Dedifferentiated amniotic fluid mesenchymal stem cell (primary cell): ENCODE results near the gene GJC1.

Source experiments
- DNase-seq: peaks from one replicate; pipeline ENCODE4 v3.0.0-alpha.2; 2016; ENCODE audit errors: extremely low spot score

Gene GJC1

DNA sequence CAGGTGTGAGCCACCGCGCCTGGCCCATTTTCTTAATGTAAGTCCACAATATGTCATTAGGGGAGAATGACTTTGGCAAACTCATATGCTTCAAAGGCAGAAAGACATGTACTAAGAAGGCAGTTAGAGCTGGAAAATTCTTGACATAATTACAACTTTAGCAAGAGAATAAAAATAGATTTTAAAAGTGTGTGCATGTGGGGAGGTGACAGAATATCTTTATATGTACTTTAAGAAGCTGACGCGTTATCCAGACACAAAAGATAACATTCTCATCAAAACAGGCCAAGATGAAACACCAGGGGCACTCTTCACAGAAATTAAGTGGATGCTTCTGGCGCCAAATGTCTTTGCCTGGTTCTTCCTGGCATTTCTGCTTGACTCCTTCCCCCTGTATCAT lies 28.2 kb downstream of the GJC1 start:
- no peak for DNase-seq

GRCh38 chr17:44798356-44798755 lies 31.7 kb downstream of the GJC1 start:
- no peak for DNase-seq

DNA sequence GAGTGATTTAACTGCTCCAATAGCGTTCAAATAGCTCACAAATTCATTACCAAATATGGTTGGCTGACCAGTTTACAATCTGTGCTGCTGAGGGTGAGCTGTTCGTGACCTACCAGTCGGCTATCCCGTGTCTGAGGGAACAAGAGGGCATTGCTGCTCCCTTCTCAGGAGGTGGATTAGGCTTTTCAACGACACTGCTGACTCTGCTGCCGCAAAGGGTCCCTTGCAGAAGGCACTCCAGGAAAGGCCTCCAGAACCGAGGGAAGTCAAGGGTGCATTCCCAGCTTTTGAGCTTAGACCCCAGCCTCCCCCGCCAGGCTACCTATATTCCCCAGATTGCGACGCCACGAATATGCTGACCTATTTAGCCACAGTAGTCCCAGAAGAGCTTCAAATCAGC lies 32.3 kb downstream of the GJC1 start:
- DNase-seq = no peak

GRCh38 chr17:44796731-44797130 lies 33.4 kb downstream of the GJC1 start:
- no peak for DNase-seq

DNA sequence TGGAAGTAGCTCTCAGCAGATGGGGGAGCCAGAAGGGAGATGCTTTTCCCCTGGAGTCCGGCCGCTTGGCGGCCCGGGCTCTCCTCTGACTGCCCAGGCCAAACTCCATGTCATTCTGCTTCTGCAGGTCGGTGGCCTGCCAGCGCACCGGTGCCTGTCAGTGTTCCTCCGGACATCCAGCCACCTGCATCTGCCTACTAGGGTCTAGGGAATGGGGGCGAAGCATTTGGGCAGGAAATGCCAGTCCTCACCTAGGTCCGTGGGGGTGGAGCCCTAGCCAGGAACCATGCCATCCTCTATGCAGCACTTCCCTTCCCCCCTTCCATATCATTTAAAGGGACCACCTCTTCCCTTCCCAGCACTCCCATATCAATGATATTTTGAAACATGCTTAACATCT lies 34.2 kb downstream of the GJC1 start:
- no peak for DNase-seq

DNA sequence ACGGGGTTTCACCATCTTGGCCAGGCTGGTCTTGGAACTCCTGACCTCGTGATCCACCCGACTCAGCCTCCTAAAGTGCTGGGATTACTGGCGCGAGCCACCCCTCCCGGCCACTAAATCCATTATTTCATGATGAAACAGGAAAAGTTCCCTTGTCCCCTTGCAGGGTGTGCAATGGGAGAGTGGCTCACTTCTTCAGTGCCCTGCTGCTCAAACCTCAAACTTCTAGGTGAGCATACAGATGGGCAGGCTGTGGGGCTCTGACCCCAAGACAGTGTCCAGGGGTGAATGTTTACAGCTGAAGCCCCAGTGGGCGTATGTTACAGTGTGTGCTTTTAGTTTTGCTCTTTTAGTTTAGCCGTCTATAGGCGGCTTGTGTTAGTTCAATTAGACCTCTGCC lies 34.7 kb downstream of the GJC1 start:
- no peak for DNase-seq

DNA sequence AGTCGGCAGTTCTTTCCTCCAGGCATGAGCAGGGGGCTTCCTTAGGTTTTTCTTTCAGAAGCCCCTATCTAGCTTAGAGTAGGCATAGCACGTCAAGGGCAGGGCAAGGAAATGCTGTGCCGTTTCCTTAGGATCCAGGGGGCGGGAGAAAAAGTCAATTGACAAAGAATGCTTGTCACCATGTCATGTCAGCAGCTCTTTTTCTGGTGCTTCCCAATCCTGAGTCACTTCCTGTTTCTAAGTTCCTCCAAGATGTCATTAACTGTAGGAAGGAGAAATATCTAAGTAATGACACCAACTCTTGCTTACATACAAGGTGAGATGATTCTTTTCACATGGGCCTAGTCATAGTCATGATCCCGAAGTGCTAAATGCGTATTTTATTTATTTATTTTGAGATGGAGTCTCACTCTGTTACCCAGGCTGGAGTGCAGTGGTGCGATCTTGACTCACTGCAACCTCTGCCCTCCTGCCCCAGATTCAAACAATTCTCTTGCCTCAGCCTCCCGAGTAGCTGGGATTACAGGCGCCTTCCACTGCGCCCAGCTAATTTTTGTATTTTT lies 35.2 kb downstream of the GJC1 start:
- DNase-seq = peak; percentile 54

- DNase-seq = no peak
These were observed 35.9 kb downstream of the GJC1 start for GRCh38 chr17:44793885-44794842.

- DNase-seq = no peak
These were observed 37.8 kb downstream of the GJC1 start for GRCh38 chr17:44792276-44792675.

DNA sequence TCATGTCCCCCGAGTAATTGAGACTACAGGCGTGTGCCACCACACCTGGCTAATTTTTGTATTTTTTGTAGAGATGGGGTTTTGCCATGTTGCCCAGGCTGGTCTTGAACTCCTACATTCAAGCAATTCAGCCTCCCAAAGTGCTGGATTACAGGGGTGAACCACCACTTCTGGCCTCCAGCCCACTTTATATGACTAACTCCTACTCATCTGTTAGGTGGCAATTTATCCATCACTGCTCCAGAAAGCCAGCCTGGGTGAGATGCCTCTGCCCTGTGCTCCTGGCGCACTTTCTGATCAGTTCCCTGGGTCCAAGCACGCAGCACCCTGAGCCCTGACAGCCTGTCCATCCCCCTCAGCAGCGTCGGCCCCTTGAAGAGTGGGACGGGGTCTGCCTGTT lies 41.9 kb downstream of the GJC1 start:
- no peak for DNase-seq

DNA sequence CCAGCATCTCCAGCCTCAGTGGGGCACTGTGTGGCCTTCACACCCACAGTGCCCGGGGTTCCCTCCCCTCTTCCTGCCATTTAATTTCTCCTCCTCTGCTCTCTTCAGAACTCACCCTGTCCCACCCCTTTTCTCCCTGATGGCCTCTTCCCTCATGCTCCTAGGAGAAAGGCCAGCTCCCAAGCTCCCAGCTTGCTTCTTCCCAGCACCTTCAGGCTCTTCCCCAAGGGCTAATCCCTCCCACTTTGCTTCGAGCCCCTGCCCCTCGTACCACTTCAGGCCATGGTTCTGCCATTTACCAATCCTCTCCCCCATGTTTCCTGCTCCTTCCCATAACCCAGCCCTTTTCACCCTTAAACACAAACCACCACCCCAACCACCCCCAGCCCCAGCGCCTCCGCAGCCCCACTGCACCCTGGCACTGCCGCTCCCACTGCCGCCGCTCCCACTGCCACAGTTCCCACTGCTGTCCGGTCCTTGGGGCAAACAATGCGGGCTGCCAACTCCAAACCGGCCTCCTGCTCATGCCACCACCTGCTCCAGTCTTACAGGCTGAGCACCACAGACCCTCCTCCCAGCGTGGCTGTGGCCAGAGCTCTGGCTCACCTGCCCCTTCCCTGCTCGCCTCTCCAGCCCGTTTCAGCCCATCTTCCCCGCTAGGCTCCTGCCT lies 42.7 kb downstream of the GJC1 start:
- DNase-seq = no peak

DNA sequence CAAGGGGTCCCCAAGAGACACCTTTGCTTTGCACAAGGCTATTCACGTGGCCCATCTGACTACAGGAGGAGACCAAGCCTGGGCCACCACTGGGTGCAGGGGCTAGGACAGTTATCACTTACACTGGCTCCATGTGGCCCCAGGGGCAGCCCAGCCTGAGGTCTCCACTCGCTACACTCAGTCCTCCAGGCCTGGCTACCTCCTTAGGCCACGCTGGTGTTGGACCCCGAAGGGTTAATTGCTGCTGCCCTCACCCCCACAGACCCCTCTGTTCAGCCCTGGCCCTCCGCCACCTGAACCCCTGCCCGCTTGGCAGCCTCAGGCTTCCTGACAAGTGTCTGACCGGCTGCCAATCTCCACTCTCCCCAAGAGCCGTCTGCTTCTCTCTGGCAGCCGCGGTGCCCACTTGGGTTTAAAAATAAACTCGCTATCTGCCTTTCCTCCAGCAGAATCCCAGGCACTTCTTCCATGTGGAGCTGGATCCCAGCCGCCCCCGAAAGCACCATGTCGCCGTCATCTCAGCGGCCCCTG lies 43.5 kb downstream of the GJC1 start:
- no peak for DNase-seq

- no peak for DNase-seq
These were observed 44.2 kb downstream of the GJC1 start for GRCh38 chr17:44785921-44786320.

DNA sequence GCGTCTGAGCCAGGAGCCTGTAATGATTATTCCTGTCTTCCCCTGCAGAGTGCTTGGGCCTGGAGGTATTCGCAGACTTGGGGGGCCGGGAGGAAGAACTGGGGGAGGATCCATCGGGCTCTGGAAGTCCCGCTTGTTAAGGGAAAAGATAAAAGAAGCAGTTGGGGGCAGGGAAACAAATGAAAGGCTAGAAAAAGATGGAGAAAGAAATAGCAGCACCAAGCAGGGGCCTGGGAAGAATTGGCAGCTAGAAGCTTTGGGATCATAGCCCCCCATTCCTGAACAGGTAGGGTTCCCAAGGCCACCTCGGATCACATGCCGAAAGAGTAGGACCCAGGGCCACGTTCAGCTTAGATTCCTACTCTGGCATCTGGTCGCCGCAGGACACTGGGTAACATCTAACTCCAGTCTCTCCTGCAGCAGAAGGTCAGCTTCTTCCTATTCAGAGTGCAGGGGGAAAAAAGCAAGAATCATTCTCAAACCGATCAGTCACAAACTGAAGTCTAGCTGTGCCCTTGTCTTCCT lies 47.7 kb downstream of the GJC1 start:
- DNase-seq = no peak

DNA sequence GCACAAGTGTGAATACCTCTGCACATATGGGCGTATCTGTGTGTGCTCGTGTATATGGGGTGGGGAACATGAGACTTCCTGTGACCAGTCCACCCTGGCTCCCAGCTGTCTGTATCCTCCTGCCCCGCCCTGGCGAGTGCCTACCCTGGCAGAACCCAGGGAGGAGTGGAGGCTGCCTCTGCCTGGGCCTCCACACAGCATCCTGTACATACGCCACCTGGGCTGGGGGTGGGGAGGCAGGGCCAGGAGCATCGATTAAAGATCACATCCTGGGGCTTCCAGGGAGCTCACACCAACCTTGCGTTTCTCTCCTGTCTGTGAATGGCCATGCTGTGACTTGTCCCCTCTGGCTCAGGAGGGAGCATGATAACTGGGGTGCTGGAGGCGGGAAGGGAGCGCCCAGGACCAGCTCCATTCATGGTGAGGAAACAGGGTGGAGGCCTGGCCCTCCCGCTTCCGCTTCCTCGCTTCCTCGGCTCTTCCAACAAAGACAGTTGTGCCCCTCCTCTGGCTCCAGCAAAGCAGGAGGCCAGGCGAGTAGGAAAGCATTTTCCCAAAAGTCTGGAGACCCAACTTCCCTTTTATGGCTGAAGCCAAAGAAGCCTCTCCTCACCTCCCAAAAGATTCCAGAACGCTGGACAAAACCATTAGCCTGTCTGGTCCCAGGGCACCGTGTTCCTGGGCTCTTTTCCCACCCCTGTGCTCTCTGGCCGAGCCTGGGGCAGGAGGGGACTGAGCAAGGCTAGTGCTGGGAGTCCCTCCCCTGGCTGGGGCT lies 48.3 kb downstream of the GJC1 start:
- no peak for DNase-seq

DNA sequence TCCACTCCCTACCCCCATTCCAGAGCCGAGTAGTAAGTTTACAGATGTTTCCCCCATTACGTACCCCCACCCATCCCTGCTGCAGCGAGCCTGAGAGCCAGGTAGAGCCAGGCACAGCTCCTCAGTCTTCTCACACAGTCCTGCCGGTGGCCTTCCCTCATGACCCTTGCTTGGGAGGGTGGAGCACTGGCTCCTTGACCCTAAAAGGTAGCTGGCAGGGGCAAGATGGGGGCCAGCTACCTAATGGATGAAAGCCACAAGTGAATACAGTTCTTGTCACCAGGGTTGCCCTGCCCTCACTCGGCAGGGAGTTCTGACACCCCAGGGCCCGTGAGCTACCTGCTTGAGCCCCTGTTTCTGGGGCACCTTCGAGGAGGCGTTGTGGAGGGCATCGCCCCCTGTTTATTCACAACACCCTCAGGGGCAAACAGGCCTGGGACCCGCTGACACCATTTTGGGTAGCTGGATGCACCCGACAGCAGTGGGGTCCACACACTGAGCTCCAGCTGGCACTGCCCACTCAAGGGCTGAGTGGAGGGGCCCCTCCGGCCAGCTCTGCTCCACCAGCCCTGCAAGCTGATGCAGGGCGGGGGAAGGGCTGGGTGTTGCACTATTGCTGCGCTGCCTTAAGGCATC lies 49.1 kb downstream of the GJC1 start:
- no peak for DNase-seq

GRCh38 chr17:44780161-44780560 lies 49.9 kb downstream of the GJC1 start:
- DNase-seq = no peak

GRCh38 chr17:44779211-44780025 lies 50.7 kb downstream of the GJC1 start:
- peak; percentile 63 for DNase-seq

DNA sequence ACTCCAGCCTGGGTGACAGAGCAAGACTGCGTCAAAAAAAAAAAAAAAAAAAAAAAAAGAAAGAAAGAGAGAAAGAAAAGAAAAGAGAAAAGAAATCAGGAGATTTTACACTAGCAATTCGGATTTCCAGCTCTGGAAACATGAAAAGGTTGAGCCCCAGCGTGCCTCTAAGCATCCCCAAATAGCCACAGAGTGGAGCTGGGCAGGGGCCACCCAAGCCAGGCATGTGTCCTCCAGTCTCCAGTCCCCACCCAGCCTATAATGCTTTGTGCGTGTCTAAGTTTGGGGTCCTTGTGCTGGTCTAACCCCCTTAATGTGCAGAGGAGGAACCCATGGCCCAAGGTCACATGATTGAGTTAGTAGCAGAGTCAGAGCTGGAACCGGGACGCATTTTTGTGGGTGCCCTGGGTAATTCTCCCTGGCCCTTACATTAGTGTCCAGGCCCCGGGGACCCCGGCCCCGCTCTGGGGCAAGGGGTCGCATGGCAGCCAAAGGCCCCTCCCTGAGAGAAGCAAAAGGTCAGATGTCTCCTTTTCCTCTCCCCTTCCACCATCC lies 51.4 kb downstream of the GJC1 start:
- no peak for DNase-seq
